IMR-90 (cell line): Measurements from ENCODE around the gene AFDN. TPM values are rescaled to one million over a fixed set of nuclear protein-coding genes. Genes with fewer than 3 reads are reported as not detected.

Experiments
- ATAC-seq: fragments of 200-7000 bp; cut with Tn5 transposase; 2 replicates; pipeline ENCODE4 v1.9.1; 2020; ENCODE audit warnings: low read depth, mild to moderate bottlenecking, moderate library complexity
- BruUV-seq: library from RNA; stranded (reverse); fragments of 400-500 nt; replicated peaks from 2 replicates; lab custom pipeline; 2021; lab: Mats Ljungman, UMichigan
- CTCF ChIA-PET: fragments of 300-600 bp; formaldehyde crosslinking; extraction: SDS; loops from one replicate; lab custom pipeline; 2021; ENCODE audit warnings: antibody characterized with exemption; lab: Yijun Ruan, JAX
- POLR2A ChIA-PET: fragments of 300-600 bp; sonication (Branson Sonifier 250); formaldehyde crosslinking; loops from one replicate; lab custom pipeline; 2022; ENCODE audit warnings: antibody characterized with exemption; ENCODE audit not compliant: unreplicated experiment; lab: Charles Lee
- DNase-seq: peaks from one replicate; pipeline ENCODE4 v3.0.0; 2013
- H2AFZ ChIP-seq: replicated peaks from 2 replicates; pipeline ENCODE3; 2013; ENCODE audit warnings: low read length, mild to moderate bottlenecking; ENCODE audit not compliant: poor library complexity
- H2AK5ac ChIP-seq: 2 replicates; pipeline ENCODE4 v1.6.1; 2013; ENCODE audit warnings: low read depth, low read length, inconsistent platforms
- H2AK9ac ChIP-seq: replicated peaks from 2 replicates; pipeline ENCODE3; 2013; ENCODE audit warnings: mild to moderate bottlenecking, low read depth, low read length, moderate library complexity; ENCODE audit not compliant: poor library complexity
- H2BK120ac ChIP-seq: 2 replicates; pipeline ENCODE4 v1.6.1; 2013; ENCODE audit warnings: low read depth, low read length, inconsistent platforms
- H2BK15ac ChIP-seq: 3 replicates; pipeline ENCODE4 v1.6.1; 2013; ENCODE audit warnings: low read depth, low read length, inconsistent platforms
- H2BK20ac ChIP-seq: 2 replicates; pipeline ENCODE4 v1.6.1; 2013; ENCODE audit warnings: low read depth, mild to moderate bottlenecking, inconsistent platforms, low read length, moderate library complexity
- H2BK5ac ChIP-seq: 2 replicates; pipeline ENCODE4 v1.6.1; 2013; ENCODE audit warnings: mild to moderate bottlenecking, low read depth, low read length, inconsistent platforms; ENCODE audit not compliant: poor library complexity, severe bottlenecking
- H3K14ac ChIP-seq: replicated peaks from 2 replicates; pipeline ENCODE4 v1.6.1; 2013; ENCODE audit warnings: low read depth, low read length, inconsistent platforms
- H3K18ac ChIP-seq: 2 replicates; pipeline ENCODE4 v1.6.1; 2013; ENCODE audit warnings: low read depth, low read length, control low read depth
- H3K23ac ChIP-seq: 2 replicates; pipeline ENCODE4 v1.6.1; 2013; ENCODE audit warnings: low read depth, low read length, inconsistent platforms
- H3K27ac ChIP-seq: 2 replicates; pipeline ENCODE4 v1.5.1; 2013; ENCODE audit warnings: mild to moderate bottlenecking, control low read depth, low read length; ENCODE audit not compliant: insufficient read depth
- H3K27me3 ChIP-seq: 2 replicates; pipeline ENCODE4 v1.6.1; 2013; ENCODE audit warnings: low read length; ENCODE audit not compliant: control insufficient read depth, insufficient read depth
- H3K36me3 ChIP-seq: 2 replicates; pipeline ENCODE4 v1.6.1; 2013; ENCODE audit warnings: low read length, mixed read lengths; ENCODE audit not compliant: control insufficient read depth, insufficient read depth
- H3K4ac ChIP-seq: 2 replicates; pipeline ENCODE4 v1.6.1; 2013; ENCODE audit warnings: low read depth, low read length, inconsistent platforms
- H3K4me1 ChIP-seq: 2 replicates; pipeline ENCODE4 v1.6.1; 2013; ENCODE audit warnings: low read length, mixed read lengths; ENCODE audit not compliant: control insufficient read depth, insufficient read depth
- H3K4me2 ChIP-seq: 2 replicates; pipeline ENCODE4 v1.6.1; 2013; ENCODE audit warnings: low read depth, mild to moderate bottlenecking, control low read depth, low read length, moderate library complexity
- H3K4me3 ChIP-seq: 2 replicates; pipeline ENCODE4 v1.5.1; 2013; ENCODE audit warnings: low read depth, mild to moderate bottlenecking, control low read depth, low read length, moderate library complexity; ENCODE audit not compliant: insufficient read depth
- H3K56ac ChIP-seq: 2 replicates; pipeline ENCODE4 v1.6.1; 2013; ENCODE audit warnings: low read length, inconsistent platforms; ENCODE audit not compliant: insufficient read depth; ENCODE audit errors: extremely low read depth
- H3K79me1 ChIP-seq, 2 experiments: 2 replicates each; pipeline ENCODE4 v1.6.1; 2013; ENCODE audit warnings: low read length in 2 of 2, inconsistent platforms in 1 of 2, low read depth in 1 of 2
- H3K9ac ChIP-seq: 2 replicates; pipeline ENCODE4 v1.6.1; 2013; ENCODE audit warnings: low read depth, low read length, control low read depth
- H3K9me1 ChIP-seq: 2 replicates; pipeline ENCODE4 v1.6.1; 2013; ENCODE audit warnings: low read length, inconsistent platforms; ENCODE audit not compliant: insufficient read depth
- H3K9me3 ChIP-seq: 2 replicates; pipeline ENCODE4 v1.6.1; 2013; ENCODE audit warnings: low read length; ENCODE audit not compliant: control insufficient read depth, insufficient read depth
- H4K20me1 ChIP-seq: 2 replicates; pipeline ENCODE4 v1.6.1; 2013; ENCODE audit warnings: low read length, inconsistent platforms; ENCODE audit not compliant: insufficient read depth
- H4K5ac ChIP-seq: 2 replicates; pipeline ENCODE4 v1.6.1; 2013; ENCODE audit warnings: mild to moderate bottlenecking, low read depth, low read length, control low read depth
- H4K8ac ChIP-seq, 2 experiments: 2 replicates each; pipeline ENCODE4 v1.6.1; 2013; ENCODE audit warnings: low read depth in 2 of 2, low read length in 2 of 2, control low read depth in 1 of 2, inconsistent platforms in 1 of 2
- H4K91ac ChIP-seq: 2 replicates; pipeline ENCODE4 v1.6.1; 2013; ENCODE audit warnings: low read depth, low read length, inconsistent platforms; ENCODE audit not compliant: insufficient read depth
- BHLHE40 ChIP-seq: fragments of 150-350 bp; IDR thresholded peaks from 2 replicates; pipeline ENCODE4 v1.6.1; 2016; ENCODE audit warnings: mild to moderate bottlenecking, low read depth, low read length
- CEBPB ChIP-seq: IDR thresholded peaks from 2 replicates; pipeline ENCODE4 v1.6.1; 2012; ENCODE audit warnings: low read depth, low read length, improper control_type of control experiment
- ELK1 ChIP-seq: fragments of 150-350 bp; IDR thresholded peaks from 2 replicates; pipeline ENCODE4 v1.6.1; 2016; ENCODE audit warnings: low read depth, mild to moderate bottlenecking, low read length, moderate library complexity, borderline replicate concordance
- MAFK ChIP-seq: IDR thresholded peaks from 2 replicates; pipeline ENCODE4 v1.6.1; 2012; ENCODE audit warnings: low read depth, low read length, improper control_type of control experiment
- MAZ ChIP-seq: IDR thresholded peaks from 2 replicates; pipeline ENCODE4 v1.6.1; 2012; ENCODE audit warnings: low read depth, mild to moderate bottlenecking, low read length, improper control_type of control experiment, moderate library complexity, borderline replicate concordance
- POLR2A ChIP-seq: IDR thresholded peaks from 2 replicates; pipeline ENCODE4 v1.6.1; 2012; ENCODE audit warnings: mild to moderate bottlenecking, low read depth, low read length
- WGBS, 2 experiments: methylation state at CpG; one replicate each; pipeline versions ENCODE4 v1.1.5 to v1.1.7; 2013; ENCODE audit warnings: missing lambda C conversion rate in 2 of 2; ENCODE audit not compliant: insufficient read length in 1 of 2; ENCODE audit errors: extremely low coverage in 2 of 2; 5-methylcytosine and 5-hydroxymethylcytosine counted together
- dilution Hi-C: fragments of 300-500 bp; cut with HindIII; formaldehyde crosslinking; loops from one replicate; pipeline ENCODE4 v1.14.3; 2018; ENCODE audit warnings: low sequenced_read_pairs; ENCODE audit not compliant: unreplicated experiment
- in situ Hi-C: fragments of 300-500 bp; cut with MboI; formaldehyde crosslinking; loops from 3 replicates; pipeline ENCODE4 v1.14.3; 2019; ENCODE audit warnings: low sequenced_read_pairs, inconsistent platforms, mixed read lengths
- intact Hi-C: fragments of 100-400 bp; cut with micrococcal nuclease; formaldehyde crosslinking; loops from 2 replicates; pipeline ENCODE4 v1.10.0; 2022
- polyA plus RNA-seq, 3 experiments: library from polyadenylated mRNA; depleted of rRNA; stranded (reverse); fragments of >200 nt; gene quantifications; 2 replicates each; pipeline ENCODE4 v1.2.3, GENCODE V29; 2012; ENCODE audit warnings: low replicate concordance in 1 of 3
- total RNA-seq: library from RNA; depleted of rRNA; stranded (reverse); fragments of >200 nt; gene quantifications from 2 replicates; pipeline ENCODE4 v1.2.3, GENCODE V29; 2012

The AFDN gene
- total and polyA plus RNA-seq, 2 of the 4 experiments (the other 2 are of a cell fraction) = 11.6 to 20.8 TPM

DNA sequence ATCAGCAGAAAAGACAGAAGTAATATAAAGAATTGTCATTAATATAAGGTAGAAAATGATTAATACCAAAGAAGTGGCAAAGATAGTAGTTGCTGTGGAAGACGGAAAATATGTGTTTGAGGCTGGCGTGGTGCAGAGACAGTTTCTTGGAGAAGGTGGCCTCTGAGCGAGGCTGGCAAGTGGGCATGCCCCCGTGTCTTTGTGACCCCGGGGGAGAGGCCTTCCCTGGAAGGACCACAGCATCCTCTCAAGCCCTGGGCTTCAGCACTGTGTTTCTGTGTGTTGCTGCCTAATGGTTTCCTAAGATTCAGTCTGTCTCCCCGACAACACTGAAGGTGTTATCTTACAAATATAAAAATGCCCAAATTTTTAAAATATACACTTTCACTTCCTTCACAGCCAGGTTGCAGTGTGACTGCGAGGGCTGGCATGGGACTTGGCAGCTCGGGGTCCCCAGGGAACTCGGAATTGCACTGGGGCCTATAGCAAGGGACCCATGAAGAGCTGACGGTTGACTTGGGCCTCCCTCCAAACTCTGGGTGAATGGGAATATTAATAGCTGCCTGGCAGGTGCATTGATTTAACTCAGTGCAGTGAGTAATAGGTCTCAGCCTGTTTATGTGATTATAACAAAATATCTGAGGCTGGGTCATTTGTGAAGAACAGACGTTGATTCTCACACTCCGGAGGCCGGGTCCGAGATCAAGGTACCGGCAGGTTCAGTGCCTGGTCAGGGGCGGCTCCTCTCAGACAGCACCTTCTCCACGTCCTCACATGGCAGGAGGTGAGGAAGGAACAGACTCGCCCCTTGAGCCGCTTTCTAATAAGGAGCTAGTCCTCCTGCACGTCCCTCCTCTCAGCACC lies 47.4 kb upstream of the AFDN start:
- no peak for DNase-seq
- CTCF ChIA-PET = no interaction called here
- Histone ChIP-seq H3K9ac (no peak overlapping the region), H4K91ac (no peak overlapping the region), H3K27ac (no peak overlapping the region), H3K79me1 (no peaks in the 10 kb centered on the region), H2AK9ac (no peak overlapping the region), H4K8ac (no peak overlapping the region), H3K14ac (no peak overlapping the region), H3K9me1 (no peaks in the 10 kb centered on the region), H2AK5ac (no peak overlapping the region), H3K27me3 (no peaks in the 10 kb centered on the region), H3K56ac (no peak overlapping the region), H3K4ac (no peak overlapping the region), H2AFZ (no peak overlapping the region), H3K23ac (no peak overlapping the region), H4K20me1 (no peaks in the 10 kb centered on the region), H2BK5ac (no peak overlapping the region), H3K18ac (no peak overlapping the region), H3K9me3 (peaks cover 3% of the 10 kb centered on the region; the same call in 1 of the 2 replicates), H3K4me3 (no peak overlapping the region), H4K5ac (no peak overlapping the region), H2BK20ac (no peak overlapping the region), H2BK15ac (no peak overlapping the region), H3K4me1 (no peaks in the 10 kb centered on the region), H3K36me3 (no peaks in the 10 kb centered on the region), H2BK120ac (no peak overlapping the region), H3K4me2 (no peak overlapping the region)
- intact Hi-C loops (no loop called here), dilution Hi-C loops (no loop called here), in situ Hi-C loops (no loop called here)
- BruUV-seq = no TSS peak
- POLR2A ChIA-PET = no interaction called here
- ATAC-seq = no peak
- TF ChIP-seq MAZ (no peak), BHLHE40 (no peak), MAFK (no peak), ELK1 (no peak), CEBPB (no peak), POLR2A (no peak)
- 40% methylated on average over 1 of the region's 20 CpGs; no CpG with 5 or more reads in 1 of the 2 experiments for WGBS, 2 experiments
